Anterior cingulate cortex (tissue), 58 donors: ENCODE results near the gene PDIA5.

ENCODE experiments used
- DNase-seq, 58 donors: peaks; one replicate each; lab custom pipeline; 2025; lab: John Stamatoyannopoulos, UW

The PDIA5 gene

GRCh38 chr3:123068601-123069381 lies 2.0 kb downstream of the PDIA5 start:
- no peak for DNase-seq

- no peak for DNase-seq
Measured at GRCh38 chr3:123070510-123070909, 3.7 kb downstream of the PDIA5 start.

GRCh38 chr3:123071146-123071545 lies 4.3 kb downstream of the PDIA5 start:
- DNase-seq: peak in 6 of 58 donors; percentile 4 to 39 (median 16)

- DNase-seq: no peak
Measured at GRCh38 chr3:123071581-123071980, 4.8 kb downstream of the PDIA5 start.

- DNase-seq: no peak
Measured at GRCh38 chr3:123072152-123072551, 5.3 kb downstream of the PDIA5 start.

GRCh38 chr3:123072564-123072963 lies 5.7 kb downstream of the PDIA5 start:
- DNase-seq: no peak

GRCh38 chr3:123075359-123075758 lies 8.5 kb downstream of the PDIA5 start:
- DNase-seq: no peak

GRCh38 chr3:123076112-123076495 lies 9.3 kb downstream of the PDIA5 start:
- DNase-seq: no peak

- peak in 6 of 58 donors; percentile 10 to 31 (median 16) for DNase-seq
Measured at GRCh38 chr3:123076496-123077418, 9.9 kb downstream of the PDIA5 start.

GRCh38 chr3:123078101-123078500 lies 11.3 kb downstream of the PDIA5 start:
- no peak for DNase-seq

GRCh38 chr3:123080864-123081562 lies 14.2 kb downstream of the PDIA5 start:
- DNase-seq: no peak

- peak in 30 of 58 donors; percentile 7 to 65 (median 32) for DNase-seq
Measured at GRCh38 chr3:123081718-123082369, 15.0 kb downstream of the PDIA5 start.

GRCh38 chr3:123082370-123083065 lies 15.7 kb downstream of the PDIA5 start:
- DNase-seq: no peak

GRCh38 chr3:123083383-123084124 lies 16.7 kb downstream of the PDIA5 start:
- DNase-seq: peak in 1 of 58 donors; percentile 48

- DNase-seq: no peak
Measured at GRCh38 chr3:123084192-123084591, 17.4 kb downstream of the PDIA5 start.

- DNase-seq: no peak
Measured at GRCh38 chr3:123084738-123085237, 18.0 kb downstream of the PDIA5 start.

GRCh38 chr3:123085293-123085931 lies 18.6 kb downstream of the PDIA5 start:
- DNase-seq: no peak

- no peak for DNase-seq
Measured at GRCh38 chr3:123085932-123086627, 19.3 kb downstream of the PDIA5 start.
